GM13976 (cell line): ENCODE results near the gene HTR3A.

Experiments
- DNase-seq: peaks from one replicate; pipeline ENCODE4 v3.0.0; 2012; ENCODE audit warnings: low spot score
- in situ Hi-C: fragments of 300-500 bp; cut with MboI; formaldehyde crosslinking; loops from one replicate; pipeline ENCODE4 v1.12.0; 2022; ENCODE audit warnings: low sequenced_read_pairs, mixed read lengths, inconsistent platforms; ENCODE audit not compliant: unreplicated experiment
- TF ChIP-seq, protein P1 (sequence below): IDR thresholded peaks from 2 replicates; pipeline ENCODE4 v1.5.1; 2012; ENCODE audit warnings: borderline replicate concordance, mild to moderate bottlenecking; ENCODE audit not compliant: insufficient read depth; ENCODE audit errors: extremely low read depth, missing control alignments, control extremely low read depth

HTR3A gene

GRCh38 chr11:114033066-114033465 is 58.2 kb downstream of the HTR3A start:
- in situ Hi-C loops, result no loop called here
- no peak for DNase-seq
- TF ChIP-seq, protein P1, sequence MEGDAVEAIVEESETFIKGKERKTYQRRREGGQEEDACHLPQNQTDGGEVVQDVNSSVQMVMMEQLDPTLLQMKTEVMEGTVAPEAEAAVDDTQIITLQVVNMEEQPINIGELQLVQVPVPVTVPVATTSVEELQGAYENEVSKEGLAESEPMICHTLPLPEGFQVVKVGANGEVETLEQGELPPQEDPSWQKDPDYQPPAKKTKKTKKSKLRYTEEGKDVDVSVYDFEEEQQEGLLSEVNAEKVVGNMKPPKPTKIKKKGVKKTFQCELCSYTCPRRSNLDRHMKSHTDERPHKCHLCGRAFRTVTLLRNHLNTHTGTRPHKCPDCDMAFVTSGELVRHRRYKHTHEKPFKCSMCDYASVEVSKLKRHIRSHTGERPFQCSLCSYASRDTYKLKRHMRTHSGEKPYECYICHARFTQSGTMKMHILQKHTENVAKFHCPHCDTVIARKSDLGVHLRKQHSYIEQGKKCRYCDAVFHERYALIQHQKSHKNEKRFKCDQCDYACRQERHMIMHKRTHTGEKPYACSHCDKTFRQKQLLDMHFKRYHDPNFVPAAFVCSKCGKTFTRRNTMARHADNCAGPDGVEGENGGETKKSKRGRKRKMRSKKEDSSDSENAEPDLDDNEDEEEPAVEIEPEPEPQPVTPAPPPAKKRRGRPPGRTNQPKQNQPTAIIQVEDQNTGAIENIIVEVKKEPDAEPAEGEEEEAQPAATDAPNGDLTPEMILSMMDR, result no peak

DNA sequence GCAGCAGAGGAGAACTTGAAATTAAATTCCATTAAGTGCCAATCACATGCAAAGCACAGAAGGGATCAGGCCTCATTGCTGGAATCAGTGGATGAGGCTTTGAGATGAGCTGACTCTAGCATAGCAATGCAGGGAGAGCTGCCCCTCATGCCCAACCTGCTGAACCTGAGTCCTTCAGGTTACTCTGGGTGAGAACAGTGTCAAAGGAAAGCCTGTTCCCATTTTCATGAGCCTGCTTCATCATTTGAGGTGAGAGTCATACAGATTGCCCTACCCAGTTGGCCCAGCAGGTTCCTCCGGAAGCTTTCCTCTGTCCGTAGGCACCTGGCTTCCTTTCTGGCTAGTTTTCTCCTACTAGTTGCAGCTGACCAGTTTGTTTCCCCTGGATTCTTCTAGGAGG is 58.7 kb downstream of the HTR3A start:
- in situ Hi-C loops, result no loop called here
- TF ChIP-seq, protein P1, result no peak
- no peak for DNase-seq

DNA sequence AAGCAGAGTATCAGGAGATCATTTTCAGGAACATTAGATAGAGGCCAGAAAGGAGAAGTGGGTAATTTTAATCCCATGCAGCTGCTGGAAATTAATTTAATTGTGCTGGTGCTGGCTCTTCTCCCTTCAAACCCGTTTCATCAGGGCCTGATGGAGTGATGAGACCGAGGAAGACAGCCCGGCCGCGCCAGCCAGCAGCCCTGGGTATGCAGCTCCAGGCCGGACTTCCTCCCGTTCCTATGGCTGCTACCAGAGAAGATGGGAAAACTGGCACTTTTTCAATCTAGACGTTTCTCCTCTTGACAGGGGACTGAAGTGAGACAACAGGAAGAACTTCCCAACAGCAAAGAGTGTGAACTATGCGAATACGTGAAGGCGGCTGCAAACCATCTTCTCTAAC is 60.0 kb downstream of the HTR3A start:
- TF ChIP-seq, protein P1, result no peak
- in situ Hi-C loops, result no loop called here
- DNase-seq, result no peak

DNA sequence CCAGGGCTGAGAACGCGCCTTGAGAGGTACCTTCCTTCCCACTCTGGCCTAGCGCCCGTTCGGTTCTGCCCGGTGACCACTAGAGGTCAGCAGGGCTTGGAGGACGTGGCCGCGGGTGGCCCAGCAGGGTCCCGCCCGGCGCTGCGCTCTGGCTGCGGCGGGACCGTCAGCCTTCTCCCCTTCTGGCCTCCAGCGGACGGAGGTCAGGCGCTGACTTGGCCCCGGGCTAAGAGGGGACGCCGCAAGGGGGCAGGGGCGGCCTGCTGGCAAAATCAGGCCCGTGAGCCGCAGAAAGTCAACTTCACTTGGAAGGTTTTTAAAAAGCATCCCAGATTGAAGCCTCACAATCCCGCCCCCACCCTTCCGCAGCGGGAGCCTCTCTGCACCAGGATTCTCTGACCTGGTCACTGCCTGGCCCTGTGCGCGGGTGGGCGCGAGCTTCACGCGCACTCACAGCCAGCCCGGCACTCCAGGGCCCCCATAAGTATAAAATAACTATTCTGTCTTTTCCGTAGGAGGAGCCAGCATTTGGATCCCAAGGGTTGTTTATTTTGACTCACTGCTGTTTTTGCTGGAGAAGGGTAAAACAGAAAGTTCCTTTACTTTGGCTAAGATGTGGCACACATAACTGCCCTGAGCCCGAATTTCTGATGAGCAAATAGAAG is 61.4 kb downstream of the HTR3A start:
- TF ChIP-seq, protein P1, result peak; percentile 44
- in situ Hi-C loops, result no loop called here
- DNase-seq, result peak; percentile 61

DNA sequence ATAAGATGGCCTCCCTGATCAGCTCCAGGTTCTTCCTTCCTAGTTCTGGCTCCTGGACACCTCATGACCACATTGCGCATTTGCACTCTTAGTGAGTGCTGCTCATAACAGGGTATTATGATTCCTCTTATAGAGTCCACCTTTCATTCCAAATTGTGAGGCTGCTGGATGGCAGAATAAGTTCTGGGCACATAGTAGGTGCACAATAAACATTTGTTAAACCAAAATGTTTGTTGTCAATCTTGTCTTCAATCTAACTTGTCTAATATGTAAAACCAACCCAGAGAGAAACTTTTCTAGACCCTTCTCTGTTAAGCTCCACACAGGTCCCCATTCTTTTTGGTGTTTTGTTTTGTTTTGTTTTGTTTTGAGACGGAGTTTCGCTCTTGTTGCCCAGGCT is 62.0 kb downstream of the HTR3A start:
- TF ChIP-seq, protein P1, result no peak
- in situ Hi-C loops, result no loop called here

GRCh38 chr11:114039551-114039950 is 64.6 kb downstream of the HTR3A start:
- in situ Hi-C loops, result no loop called here
- TF ChIP-seq, protein P1, result no peak

More for the DNA sequence above, 62.0 kb downstream of the HTR3A start:
- no peak for DNase-seq

More at GRCh38 chr11:114039551-114039950, 64.6 kb downstream of the HTR3A start:
- DNase-seq, result no peak
